ENCODE results near the gene SMIM28.

Gene SMIM28

DNA sequence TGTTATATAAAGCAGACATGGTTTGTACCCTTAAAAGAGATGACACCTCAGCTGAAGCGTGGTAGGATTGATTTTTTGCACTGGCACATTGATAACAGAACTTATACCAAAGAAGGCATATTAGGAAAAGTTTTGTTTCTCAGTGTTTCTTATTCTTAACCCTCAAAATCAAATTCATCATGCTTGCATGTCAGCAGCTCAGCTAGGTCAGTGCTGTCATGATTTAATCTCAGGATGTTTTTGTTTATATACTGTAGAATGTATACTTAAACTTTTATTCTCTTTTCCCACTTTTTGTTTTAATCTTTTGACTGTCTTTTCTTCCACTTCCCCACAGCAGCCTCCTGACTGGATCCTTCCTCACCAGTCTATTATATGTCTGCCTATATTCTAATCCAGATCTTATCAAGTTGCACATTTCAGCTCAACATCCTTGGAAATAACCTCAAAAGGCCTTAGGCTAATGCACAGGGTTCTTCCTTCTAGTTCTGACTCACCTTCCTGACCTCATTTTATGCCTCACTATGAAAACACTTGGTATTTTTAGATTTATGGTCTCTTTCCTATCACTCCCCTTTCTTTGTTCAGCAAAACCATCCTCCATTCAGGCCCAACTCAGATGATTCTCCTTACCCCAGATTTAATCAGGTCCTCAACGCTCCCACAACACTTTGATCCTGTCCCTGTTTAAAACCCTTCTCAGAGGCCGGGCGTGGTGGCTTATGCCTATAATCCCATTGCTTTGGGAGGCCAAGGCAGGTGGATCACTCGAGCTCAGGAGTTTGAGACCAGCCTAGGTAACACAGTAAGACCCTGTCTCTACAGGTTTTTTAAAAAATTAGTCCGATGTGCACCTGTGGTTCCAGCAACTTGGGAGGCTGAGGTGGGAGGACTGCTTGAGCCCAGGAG, 33.5 kb downstream of the SMIM28 start (continued):
- TF ChIP-seq, protein P1, sequence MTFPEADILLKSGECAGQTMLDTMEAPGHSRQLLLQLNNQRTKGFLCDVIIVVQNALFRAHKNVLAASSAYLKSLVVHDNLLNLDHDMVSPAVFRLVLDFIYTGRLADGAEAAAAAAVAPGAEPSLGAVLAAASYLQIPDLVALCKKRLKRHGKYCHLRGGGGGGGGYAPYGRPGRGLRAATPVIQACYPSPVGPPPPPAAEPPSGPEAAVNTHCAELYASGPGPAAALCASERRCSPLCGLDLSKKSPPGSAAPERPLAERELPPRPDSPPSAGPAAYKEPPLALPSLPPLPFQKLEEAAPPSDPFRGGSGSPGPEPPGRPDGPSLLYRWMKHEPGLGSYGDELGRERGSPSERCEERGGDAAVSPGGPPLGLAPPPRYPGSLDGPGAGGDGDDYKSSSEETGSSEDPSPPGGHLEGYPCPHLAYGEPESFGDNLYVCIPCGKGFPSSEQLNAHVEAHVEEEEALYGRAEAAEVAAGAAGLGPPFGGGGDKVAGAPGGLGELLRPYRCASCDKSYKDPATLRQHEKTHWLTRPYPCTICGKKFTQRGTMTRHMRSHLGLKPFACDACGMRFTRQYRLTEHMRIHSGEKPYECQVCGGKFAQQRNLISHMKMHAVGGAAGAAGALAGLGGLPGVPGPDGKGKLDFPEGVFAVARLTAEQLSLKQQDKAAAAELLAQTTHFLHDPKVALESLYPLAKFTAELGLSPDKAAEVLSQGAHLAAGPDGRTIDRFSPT (tag by site-specific recombination; IDR thresholded peaks at IDR 0.05): 0 out of 2 replicates have a peak, but pooled peaks have one; percentile 39
- TF ChIP-seq KLF1 (tag by site-specific recombination; IDR thresholded peaks at IDR 0.05) (no peak), ZNF670 (tag by site-specific recombination; IDR thresholded peaks at IDR 0.05; ENCODE audit: low read depth) (no peak), ZNF629 (tag by site-specific recombination; IDR thresholded peaks at IDR 0.05) (peak; percentile 82), ZNF335 (tag by site-specific recombination; conservative IDR thresholded peaks at IDR 0.05) (0 out of 2 replicates have a peak, but pooled peaks have one; percentile 21), ZFP69B (tag by site-specific recombination; IDR thresholded peaks at IDR 0.05) (no peak), SP7 (tag by site-specific recombination; IDR thresholded peaks at IDR 0.05) (peak; percentile 94), ZNF544 (tag by site-specific recombination; IDR thresholded peaks at IDR 0.05) (no peak), ZNF214 (tag by site-specific recombination; IDR thresholded peaks at IDR 0.05; ENCODE audit: borderline replicate concordance) (no peak), ZNF175 (tag by site-specific recombination; IDR thresholded peaks at IDR 0.05) (no peak), HOXA7 (CRISPR knock-in tag; IDR thresholded peaks at IDR 0.05; ENCODE audit: borderline replicate concordance) (no peak), ZNF391 (tag by site-specific recombination; IDR thresholded peaks at IDR 0.05; ENCODE audit: borderline replicate concordance, low read depth) (no peak), ZNF239 (tag by site-specific recombination; IDR thresholded peaks at IDR 0.05) (no peak), OSR2 (tag by site-specific recombination; IDR thresholded peaks at IDR 0.05) (0 out of 2 replicates have a peak, but pooled peaks have one; percentile 25), ZNF350 (tag by site-specific recombination; IDR thresholded peaks at IDR 0.05) (0 out of 2 replicates have a peak, but pooled peaks have one; percentile 2), ZNF521 (tag by site-specific recombination; IDR thresholded peaks at IDR 0.05) (no peak), ZNF266 (tag by site-specific recombination; IDR thresholded peaks at IDR 0.05; ENCODE audit: low read depth) (no peak), TCF7L2 (IDR thresholded peaks at IDR 0.05; ENCODE audit: borderline replicate concordance, low read depth, low read length) (no peak), WT1 (tag by site-specific recombination; IDR thresholded peaks at IDR 0.05) (peak; percentile 83), ZNF10 (tag by site-specific recombination; IDR thresholded peaks at IDR 0.05) (no peak), ZNF561 (tag by site-specific recombination; IDR thresholded peaks at IDR 0.05; ENCODE audit: borderline replicate concordance) (no peak)
- TF ChIP-seq, protein P2, sequence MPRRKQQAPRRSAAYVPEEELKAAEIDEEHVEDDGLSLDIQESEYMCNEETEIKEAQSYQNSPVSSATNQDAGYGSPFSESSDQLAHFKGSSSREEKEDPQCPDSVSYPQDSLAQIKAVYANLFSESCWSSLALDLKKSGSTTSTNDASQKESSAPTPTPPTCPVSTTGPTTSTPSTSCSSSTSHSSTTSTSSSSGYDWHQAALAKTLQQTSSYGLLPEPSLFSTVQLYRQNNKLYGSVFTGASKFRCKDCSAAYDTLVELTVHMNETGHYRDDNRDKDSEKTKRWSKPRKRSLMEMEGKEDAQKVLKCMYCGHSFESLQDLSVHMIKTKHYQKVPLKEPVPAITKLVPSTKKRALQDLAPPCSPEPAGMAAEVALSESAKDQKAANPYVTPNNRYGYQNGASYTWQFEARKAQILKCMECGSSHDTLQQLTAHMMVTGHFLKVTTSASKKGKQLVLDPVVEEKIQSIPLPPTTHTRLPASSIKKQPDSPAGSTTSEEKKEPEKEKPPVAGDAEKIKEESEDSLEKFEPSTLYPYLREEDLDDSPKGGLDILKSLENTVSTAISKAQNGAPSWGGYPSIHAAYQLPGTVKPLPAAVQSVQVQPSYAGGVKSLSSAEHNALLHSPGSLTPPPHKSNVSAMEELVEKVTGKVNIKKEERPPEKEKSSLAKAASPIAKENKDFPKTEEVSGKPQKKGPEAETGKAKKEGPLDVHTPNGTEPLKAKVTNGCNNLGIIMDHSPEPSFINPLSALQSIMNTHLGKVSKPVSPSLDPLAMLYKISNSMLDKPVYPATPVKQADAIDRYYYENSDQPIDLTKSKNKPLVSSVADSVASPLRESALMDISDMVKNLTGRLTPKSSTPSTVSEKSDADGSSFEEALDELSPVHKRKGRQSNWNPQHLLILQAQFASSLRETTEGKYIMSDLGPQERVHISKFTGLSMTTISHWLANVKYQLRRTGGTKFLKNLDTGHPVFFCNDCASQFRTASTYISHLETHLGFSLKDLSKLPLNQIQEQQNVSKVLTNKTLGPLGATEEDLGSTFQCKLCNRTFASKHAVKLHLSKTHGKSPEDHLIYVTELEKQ (tag by site-specific recombination; IDR thresholded peaks at IDR 0.05; ENCODE audit: borderline replicate concordance): peak; percentile 35; the same call in 1 of the 2 replicates
- TF ChIP-seq, protein P3, sequence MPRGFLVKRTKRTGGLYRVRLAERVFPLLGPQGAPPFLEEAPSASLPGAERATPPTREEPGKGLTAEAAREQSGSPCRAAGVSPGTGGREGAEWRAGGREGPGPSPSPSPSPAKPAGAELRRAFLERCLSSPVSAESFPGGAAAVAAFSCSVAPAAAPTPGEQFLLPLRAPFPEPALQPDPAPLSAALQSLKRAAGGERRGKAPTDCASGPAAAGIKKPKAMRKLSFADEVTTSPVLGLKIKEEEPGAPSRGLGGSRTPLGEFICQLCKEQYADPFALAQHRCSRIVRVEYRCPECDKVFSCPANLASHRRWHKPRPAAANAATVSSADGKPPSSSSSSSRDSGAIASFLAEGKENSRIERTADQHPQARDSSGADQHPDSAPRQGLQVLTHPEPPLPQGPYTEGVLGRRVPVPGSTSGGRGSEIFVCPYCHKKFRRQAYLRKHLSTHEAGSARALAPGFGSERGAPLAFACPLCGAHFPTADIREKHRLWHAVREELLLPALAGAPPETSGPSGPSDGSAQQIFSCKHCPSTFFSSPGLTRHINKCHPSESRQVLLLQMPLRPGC (tag by site-specific recombination; IDR thresholded peaks at IDR 0.05): peak; percentile 63; the same call in 1 of the 2 replicates
- TF ChIP-seq, protein P4, sequence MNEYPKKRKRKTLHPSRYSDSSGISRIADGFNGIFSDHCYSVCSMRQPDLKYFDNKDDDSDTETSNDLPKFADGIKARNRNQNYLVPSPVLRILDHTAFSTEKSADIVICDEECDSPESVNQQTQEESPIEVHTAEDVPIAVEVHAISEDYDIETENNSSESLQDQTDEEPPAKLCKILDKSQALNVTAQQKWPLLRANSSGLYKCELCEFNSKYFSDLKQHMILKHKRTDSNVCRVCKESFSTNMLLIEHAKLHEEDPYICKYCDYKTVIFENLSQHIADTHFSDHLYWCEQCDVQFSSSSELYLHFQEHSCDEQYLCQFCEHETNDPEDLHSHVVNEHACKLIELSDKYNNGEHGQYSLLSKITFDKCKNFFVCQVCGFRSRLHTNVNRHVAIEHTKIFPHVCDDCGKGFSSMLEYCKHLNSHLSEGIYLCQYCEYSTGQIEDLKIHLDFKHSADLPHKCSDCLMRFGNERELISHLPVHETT (tag by site-specific recombination; IDR thresholded peaks at IDR 0.05): peak; percentile 82

Measured in HEK293 (cell line).